Left colon (tissue), 2 donors: Measurements from ENCODE around the gene YEATS2. TPM values are rescaled to one million over a fixed set of nuclear protein-coding genes. Genes with fewer than 3 reads are reported as not detected.

Experiments
- ATAC-seq: fragments of 200-7000 bp; cut with Tn5 transposase; one replicate; pipeline ENCODE4 v1.9.1; 2020; ENCODE audit warnings: mild to moderate bottlenecking, moderate library complexity
- DNase-seq, 2 donors: peaks; one replicate each; pipeline ENCODE4 v3.0.0-alpha.2; 2020
- intact Hi-C, 2 donors: fragments of 100-400 bp; cut with DNase I in 1 of 2; cut with micrococcal nuclease in 1 of 2; formaldehyde crosslinking; loops; one replicate each; pipeline versions ENCODE4 v1.11.2 to v1.14.0; 2022; cut with DNase I, micrococcal nuclease
- total RNA-seq, 2 donors: library from RNA; stranded (reverse); fragmentation: NEBNext Ultra II Directional; extraction: Animal tissue kit (Norgen Biotek cat#: 25700); gene quantifications; one replicate each; pipeline ENCODE4 v1.2.1, GENCODE V29; 2021
- donor health status: DM: no; HTN: no; CAD: no.
- donor health status: DM: yes; HTN: yes; CAD: no.

Gene YEATS2
- total RNA-seq, 2 donors from 2014 or later, result 14.1 to 15.0 TPM

DNA sequence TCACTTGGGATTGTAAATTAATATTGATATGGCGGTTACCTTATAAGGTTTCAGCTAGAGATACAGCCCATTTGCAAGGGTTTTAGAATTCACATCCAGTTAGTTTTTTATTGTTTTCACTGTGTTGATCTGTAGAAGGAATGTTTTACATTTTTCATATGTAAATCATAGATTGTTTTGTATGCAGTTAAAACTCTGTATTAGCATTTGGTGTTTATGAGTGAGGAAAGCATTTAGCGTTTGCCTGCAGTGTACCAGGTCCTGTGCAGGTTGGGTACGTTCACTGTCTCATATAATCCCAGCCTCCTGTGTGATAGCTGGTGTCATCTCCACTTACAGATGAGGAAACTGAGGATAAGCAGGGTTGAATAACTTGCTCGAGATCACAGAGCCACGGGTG lies 104.0 kb downstream of the YEATS2 start:
- DNase-seq (no peak), ATAC-seq (no peak)
- intact Hi-C loops, result no loop called here

DNA sequence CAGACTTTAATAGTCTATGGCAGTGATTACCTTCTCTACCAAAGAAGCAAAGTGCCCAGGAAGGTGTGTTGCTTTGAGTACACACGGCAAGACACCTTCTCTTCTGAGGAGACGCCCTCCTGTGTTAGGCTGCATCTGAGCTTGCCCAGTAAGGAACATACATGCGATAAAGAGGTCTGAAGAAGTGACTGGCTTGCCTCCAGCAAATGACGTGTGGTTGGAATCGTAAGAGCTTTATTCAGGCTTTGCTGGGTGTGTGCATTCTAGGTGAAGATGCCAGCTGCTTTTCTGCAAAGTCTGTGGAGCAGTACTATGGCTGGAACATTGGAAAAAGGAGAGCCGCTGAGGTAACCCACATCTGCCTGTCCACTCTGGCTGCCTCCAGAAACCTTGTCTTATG lies 105.4 kb downstream of the YEATS2 start:
- intact Hi-C loops, result no loop called here
- DNase-seq, result no peak
- no peak for ATAC-seq

DNA sequence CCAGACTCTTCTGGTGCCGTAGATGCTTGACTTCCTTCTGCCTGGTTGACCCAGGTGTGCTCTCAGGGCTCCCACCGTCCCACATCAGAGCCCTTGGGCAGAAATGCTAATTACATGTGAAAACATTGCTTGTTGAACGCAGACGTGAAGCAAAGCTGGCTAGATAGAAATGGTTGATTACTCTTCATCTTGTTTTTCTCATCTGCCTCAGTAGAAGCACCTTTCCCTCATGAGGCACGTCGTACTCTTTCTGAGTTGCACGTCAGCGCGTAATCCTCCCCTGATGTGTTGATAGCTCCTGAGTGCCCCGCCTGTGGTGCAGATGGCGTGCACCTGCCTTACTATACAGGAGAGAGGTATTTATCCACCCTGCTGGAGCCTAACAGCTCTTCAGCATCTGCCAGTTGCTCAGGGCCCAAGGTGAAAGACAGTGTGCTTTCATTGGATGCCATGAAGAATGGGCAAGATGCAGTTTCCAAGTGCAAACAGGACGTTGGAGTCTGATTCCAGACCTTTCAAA lies 109.7 kb downstream of the YEATS2 start:
- DNase-seq, result no peak
- intact Hi-C loops, result no loop called here

DNA sequence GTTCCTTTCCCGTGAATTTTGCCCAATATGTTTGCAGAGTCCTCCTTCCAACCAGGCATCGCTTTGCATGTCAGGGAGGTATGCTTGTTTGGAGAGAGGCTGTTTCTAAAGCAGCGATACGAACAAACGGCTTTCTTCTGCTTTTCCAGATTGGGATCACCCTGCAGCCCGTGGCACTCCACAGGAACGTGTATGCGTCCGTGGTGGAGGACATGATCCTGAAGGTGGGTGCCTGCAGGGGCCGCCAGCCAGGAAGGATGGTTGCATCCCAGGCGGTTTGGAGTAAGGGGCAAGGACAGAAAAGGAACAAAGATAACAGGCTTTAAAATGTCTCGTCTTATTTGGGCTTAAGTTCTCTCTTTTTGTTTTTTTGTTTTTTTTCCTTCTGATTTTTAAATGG lies 110.3 kb downstream of the YEATS2 start:
- ATAC-seq (no peak), DNase-seq (no peak)
- intact Hi-C loops, result no loop called here

More for the DNA sequence above, 109.7 kb downstream of the YEATS2 start:
- no peak for ATAC-seq

DNA sequence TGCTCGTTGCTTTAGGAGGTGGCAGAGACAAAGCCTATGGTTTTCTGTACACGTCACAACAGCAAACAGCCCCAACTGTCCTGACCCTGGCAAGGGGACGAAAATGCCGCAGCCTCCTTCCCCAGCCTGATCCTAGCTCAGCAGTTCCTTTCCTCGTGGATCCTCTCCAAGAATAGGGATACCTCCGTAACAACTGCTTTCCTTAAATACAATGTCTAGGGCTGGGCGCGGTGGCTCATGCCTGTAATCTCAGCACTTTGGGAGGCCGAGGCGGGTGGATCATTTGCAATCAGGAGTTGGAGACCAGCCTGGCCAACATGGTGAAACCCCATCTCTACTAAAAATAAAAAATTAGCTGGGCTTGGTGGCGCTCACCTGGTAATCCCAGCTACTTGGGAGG lies 110.8 kb downstream of the YEATS2 start:
- intact Hi-C loops, result no loop called here
- DNase-seq, result no peak
- ATAC-seq, result no peak

DNA sequence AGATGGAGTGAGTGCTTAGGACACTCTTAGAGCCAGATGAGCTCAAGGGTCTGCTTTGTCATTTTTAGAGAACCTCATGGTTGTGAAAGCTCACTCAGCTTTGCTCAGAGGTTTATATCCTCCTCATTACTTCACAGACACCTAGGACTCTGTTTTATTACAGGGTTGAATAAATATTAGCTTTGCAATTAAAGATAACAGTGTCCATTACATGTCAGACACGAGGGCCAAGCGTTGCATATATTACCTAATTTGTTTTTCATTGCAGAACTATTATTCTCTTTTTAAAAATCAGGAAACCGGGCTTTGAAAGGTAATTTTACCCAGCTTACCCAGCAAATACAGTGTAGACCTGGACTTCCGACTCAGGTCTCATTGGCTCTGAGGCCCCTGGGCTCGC lies 111.7 kb downstream of the YEATS2 start:
- intact Hi-C loops, result no loop called here
- no peak for DNase-seq
- peak; percentile 89 for ATAC-seq

DNA sequence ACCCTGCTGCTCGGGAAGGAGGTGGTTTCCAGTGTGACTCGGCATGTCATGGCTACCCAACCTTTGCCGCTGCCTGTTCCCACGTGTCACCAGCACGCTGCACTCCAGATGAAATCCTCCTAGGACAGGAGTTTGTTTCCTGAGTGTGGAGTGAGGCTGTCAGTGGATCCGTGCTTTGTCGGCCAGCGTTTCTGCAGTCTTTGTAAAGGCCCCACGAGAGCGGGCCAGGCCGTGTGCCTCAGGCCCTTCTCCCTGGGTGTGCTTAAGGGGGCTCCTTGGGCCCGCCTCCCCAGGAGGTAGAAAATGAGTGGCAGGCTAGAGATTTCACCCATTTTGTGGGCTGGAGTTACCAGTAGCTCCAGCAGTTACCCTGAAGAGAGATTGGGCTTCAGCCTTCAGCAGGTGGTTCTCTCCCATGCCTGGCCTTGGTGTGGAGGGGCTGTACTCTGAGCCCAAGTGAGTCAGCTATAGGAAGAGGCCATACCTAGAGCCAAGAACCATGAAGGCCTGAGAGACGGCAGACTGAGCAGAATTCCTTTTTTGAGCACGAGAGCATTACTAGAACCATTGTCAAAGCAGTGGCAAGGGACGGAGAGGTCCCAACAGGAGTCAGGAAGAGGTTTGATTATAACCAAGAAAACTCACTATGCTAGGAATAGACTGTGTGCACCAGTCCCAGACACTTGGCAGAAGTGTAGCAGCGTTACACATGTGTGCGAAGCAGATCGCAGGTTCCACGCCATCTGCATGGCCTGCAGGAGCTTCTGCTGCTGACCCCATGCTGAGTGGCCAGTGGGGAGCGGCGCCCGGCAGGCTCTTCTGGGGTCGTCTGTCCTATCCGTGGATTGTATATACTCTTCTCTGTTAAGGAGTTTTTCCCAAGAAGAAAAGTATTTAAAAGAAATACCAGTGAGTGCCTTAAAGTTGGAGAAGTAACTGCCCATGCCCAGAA lies 113.3 kb downstream of the YEATS2 start:
- ATAC-seq (no peak), DNase-seq (no peak)
- intact Hi-C loops, result no loop called here

DNA sequence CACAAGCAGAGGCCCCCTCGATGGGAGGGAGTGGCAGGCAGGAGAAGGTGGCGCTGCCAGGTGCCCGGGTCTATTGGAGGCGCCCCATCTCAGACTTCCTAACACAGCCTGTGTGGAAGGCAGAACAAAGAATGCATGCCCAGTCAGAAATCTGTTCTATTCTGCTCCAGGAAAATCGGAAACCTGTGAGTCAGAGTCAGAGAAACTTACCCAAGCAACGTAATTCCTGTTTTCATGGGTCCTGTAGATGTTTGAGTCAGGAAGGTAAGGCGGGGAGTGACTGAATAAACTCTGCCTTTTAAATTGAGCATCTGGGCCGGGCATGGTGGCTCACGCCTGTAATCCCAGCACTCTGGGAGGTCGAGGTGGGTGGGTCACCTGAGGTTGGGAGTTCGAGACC lies 114.0 kb downstream of the YEATS2 start:
- ATAC-seq (no peak), DNase-seq (no peak)
- intact Hi-C loops, result no loop called here

DNA sequence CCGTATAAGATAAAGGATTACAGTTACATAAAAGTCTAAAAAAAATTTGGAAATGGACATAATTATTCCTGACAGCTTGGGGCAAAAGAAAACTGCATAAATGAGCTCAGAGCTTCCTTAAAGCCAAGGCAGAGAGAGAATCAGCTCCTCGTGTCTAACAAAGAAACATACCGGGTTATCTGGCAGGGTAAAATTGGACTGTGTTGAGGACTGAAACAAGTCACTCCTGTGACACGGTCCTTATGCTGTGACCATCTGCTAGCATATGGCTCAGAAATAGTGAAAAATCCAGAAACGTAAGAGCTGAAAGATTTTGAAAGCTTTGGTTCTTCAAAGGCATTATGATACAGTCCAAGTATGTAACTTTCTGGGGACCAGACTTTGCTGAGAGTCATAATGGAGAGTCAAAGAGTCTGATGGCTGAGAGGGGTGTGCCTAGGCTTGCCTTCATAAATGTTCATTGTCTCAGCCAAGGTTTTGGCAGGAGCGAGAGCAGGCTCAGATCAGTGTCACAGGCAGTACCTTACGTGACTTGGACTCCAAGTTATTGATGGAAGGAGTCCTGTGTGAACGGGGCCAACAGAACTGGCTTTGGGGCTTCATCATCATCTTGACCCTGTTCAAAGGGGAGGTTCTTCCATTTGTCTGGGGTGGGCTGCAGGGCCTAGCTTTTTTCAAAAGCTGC lies 115.3 kb downstream of the YEATS2 start:
- no peak for DNase-seq
- intact Hi-C loops, result no loop called here
- no peak for ATAC-seq

DNA sequence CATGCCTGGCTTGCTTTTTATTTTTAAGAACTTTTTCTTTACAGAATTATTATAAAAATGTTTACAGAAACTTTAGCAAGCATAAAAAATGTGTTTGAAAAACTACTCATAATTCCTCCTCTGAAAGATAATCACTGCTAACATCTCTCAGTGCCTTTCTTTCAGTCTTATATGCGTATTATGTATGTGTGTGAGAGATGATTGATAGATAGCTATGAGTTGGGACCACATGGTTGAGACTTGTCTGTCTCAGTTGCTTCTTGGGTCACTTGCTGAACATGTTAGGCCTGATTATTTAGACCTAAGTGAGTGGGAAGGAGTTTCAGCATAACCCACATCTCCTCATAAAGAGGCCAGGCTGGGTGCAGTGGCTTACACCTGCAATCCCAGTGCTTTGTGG lies 116.6 kb downstream of the YEATS2 start:
- DNase-seq (no peak), ATAC-seq (no peak)
- intact Hi-C loops, result no loop called here

DNA sequence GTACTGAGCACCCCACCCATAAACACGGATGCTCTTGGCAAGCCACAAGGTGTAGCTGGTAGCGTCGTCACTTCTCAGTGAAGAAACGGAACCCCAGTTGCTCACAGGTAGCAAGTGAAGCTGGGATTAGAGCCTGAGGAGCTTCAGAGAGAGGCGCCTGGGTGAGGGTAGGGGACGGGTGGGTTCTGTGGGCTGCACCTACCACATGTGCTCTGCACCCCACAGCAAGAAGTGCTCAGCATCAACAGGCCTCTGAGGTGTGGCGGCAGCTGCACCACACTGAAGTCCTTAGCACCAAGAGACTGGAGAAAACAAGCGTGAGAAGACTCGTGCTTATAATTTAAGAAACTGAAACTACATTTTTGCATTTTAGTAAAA lies 118.0 kb downstream of the YEATS2 start:
- intact Hi-C loops, result no loop called here
- ATAC-seq (no peak), DNase-seq (no peak)

DNA sequence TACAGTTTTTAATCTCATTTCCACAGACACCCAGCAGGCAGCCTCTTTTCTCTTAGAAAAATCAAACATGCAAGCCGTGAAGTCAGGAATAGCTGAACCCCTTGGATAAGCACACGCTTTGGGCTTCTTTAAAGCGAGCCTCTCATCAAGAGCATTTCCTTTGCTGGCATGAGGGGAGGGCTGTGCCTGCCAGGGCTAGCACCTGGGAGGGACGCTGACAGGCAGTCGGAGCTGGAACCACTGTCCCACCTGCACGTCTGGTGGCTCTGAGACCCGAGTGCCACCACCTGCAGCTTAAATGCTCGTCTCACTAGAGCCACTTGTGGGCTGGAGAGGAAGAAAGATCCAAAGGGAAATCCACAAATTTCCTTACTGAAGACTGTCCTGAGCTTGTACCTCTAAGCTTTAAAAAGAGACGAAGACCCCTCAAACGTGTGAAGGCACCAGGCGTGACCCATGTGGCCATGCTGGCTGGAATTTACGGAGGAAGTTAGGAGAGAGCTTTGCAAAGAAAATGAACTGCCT lies 118.4 kb downstream of the YEATS2 start:
- intact Hi-C loops, result no loop called here
- ATAC-seq, result no peak
- no peak for DNase-seq

DNA sequence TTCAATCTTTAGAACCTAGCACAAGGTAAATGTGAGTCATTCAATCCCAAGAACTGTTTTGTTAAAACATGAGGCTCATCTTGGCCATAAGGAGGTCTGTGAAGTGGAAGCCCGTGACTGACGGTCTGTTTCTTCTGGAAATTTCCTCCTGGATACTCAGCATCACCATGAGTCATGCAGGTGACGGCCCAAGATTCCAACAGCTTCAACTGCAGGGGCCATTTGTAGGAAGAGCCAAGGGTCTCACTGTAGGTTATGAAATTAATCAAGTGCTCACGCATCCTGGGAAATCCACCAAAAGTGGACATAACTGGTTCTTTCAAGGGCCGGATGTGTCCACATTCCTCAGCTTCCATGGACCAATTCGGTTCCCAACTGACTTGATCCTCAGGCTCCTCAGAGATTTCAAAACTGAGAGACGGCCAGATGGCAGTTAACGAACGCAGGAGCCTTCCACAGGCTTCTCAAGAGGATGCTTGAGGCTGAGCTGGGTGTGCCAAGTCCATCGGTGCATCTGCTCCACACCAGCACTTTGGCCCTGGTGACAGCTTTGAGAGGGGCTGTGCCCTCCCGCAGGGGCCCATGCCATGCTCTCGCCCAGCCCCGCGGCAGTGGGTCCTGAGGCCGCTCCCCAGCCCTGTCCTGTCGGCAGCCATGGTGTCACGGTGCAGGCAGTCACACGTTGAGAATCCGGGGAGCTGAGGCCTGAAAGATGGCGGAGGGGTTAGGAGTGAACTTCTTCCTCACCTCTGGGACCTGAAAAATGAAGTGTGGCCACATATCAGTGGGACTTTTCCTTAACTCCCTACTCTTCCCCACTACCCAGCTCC lies 119.3 kb downstream of the YEATS2 start:
- no peak for ATAC-seq
- DNase-seq, result no peak
- intact Hi-C loops, result no loop called here

DNA sequence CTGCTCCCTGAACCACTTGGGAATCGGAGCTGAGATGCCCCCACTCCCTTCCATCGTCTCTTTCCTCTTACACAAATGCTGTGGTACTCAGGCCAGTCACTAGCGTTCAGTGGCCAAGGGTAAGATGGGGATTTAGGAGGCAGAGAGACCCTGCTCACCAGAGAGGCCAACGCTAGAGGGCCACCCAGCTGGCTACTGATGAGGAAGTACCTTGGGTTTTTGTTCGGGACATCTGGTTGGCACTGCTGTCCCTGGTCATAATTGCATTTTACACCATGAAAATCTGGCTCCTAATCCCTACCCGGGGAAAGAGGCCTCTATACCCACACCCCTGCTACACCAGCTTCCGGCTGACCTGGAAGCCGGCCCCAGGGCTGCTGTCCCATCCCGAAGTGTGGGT lies 120.0 kb downstream of the YEATS2 start:
- intact Hi-C loops, result no loop called here
- ATAC-seq (no peak), DNase-seq (no peak)

DNA sequence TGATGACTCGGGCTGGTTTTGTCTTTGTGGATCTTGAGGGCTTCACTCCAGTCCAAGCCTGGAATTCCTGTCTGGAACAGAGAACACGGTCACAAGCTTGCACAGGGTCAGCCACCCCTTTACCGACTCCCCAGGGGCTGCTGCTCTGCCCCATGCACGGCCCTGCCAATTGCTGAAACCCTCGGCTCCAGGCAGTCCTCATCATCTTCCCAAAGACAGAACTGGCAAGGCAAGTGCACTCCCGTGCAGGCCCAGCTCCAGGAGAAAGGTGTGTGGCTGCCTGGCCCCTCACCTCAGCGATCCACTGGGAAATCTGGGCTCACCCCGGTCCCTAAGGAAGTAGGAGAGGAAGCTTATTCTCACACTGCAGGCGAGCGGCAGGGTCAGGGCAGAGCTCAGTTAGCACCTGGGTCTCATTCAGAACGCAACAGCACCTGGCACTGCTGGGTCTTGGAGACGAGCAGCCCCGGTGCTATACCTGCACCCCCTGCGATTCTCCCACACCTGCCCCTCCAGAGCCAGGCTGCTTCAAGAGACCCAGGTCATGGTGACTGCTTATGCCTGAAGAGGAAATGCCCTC lies 120.5 kb downstream of the YEATS2 start:
- ATAC-seq (no peak), DNase-seq (no peak)
- intact Hi-C loops, result no loop called here

DNA sequence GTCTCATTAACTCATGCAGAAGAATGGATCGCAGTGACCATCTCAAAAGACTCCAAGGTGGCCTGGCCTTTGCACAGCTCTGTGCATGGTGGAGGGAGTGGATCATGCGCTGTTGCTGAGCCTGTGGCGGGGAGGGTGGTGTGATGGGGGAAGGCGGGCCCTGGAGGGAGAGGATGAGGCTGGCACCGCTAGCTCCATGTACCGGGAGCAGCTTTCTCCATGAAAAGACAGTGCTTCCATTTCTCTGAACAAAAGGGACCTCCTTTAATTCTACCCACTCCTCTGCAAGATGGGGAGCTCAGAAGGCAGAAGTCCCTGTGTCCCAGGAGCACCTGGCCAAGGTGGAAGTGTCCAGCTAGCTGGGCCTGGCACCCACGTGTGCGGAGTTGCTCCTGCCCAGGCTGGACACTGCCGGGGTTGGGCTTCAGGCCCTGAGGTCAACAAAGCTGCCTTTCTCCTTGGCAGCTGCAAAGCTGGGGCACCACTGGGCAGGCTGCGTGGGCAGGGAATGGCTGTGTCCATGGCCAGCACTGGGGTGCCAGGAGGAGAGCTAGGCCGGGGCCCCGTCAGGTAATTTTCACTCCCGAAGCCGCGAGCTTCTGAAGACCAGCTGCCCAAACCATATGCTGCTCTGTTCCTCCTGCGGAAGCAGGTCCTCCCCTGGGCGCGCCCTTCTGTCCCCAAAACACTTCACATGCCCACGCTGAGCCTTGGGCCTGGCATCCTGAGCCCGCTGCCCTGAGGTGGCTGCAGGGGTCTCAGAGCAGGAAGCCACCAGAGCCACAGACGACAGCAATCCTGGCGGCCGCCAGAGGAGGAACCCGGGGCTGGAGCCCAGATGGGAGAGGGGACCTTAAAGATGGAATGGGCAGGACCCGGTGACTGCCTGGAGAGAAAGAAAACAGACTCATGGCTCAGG lies 121.4 kb downstream of the YEATS2 start:
- intact Hi-C loops, result no loop called here
- DNase-seq (no peak), ATAC-seq (no peak)

DNA sequence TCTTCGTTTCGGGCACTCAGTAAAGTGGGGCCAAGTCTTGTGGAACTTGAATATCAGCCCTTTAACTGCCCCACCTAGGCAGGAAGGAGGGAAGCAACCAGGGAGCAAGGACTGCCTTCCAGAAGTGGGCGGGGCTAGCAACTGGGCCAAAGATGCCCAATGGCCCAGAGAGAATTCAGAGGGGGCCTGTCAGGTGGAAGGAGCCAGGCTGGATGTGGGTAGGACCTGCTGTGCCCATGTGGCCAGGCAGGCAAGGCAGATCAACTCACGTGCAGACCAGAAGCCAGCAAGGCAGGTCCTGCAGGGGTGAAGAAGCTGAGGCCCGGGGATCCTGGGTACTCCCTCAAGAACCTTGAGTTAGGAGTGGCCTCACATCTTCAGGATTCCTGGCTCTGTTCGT lies 122.2 kb downstream of the YEATS2 start:
- ATAC-seq (no peak), DNase-seq (no peak)
- intact Hi-C loops, result no loop called here

DNA sequence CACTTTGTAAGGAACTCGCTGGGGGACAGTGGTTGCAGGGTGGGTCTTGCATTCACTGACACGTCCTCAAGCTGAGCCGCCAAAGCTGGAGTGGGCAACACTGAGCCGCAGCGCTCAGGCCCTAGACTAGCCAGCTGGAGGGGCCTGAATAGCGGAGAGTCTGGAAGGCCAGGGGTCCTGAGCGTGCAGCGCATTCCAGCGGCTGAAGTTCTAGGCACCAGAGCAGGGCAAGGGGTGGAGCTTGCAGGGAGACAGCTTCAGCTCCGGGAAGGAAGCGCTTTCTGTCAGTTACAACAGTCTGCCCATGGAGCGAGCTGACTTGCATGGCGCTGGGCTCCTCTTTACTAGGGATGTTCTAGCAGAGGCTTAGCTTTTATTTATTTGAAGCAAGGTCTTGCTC lies 125.0 kb downstream of the YEATS2 start:
- ATAC-seq, result no peak
- intact Hi-C loops, result no loop called here

More for the DNA sequence above, 125.0 kb downstream of the YEATS2 start:
- no peak for DNase-seq
